Coronary artery (tissue), 2 donors: ENCODE data around the gene C20orf173.

Experiments used
- DNase-seq: peaks from one replicate; pipeline ENCODE4 v3.0.0-alpha.2; 2017; ENCODE audit warnings: low spot score
- H3K27ac ChIP-seq, 2 donors: fragments of 200-600 bp; sonication (generic); one replicate each; pipeline ENCODE4 v1.5.1; 2016 to 2019
- H3K4me3 ChIP-seq: fragments of 200-600 bp; sonication (generic); 2 replicates; pipeline ENCODE4 v1.5.1; 2016; ENCODE audit warnings: mild to moderate bottlenecking, moderate library complexity
- CTCF ChIP-seq: fragments of 200-600 bp; sonication (generic); IDR thresholded peaks from one replicate; pipeline ENCODE4 v1.5.1; 2019; ENCODE audit warnings: antibody characterized with exemption

Gene C20orf173

GRCh38 chr20:35568645-35569044 lies 39.2 kb upstream of the C20orf173 start:
- Histone ChIP-seq H3K4me3 (no peak overlapping the region), H3K27ac (no peak overlapping the region)
- no peak for TF ChIP-seq CTCF
- DNase-seq: no peak

GRCh38 chr20:35564905-35565304 lies 35.5 kb upstream of the C20orf173 start:
- DNase-seq: no peak
- TF ChIP-seq CTCF: no peak
- no peak overlapping the region for H3K27ac ChIP-seq
- H3K4me3 ChIP-seq: no peak overlapping the region

- no peak for DNase-seq
- TF ChIP-seq CTCF: no peak
- H3K4me3 ChIP-seq: no peak overlapping the region
- no peak overlapping the region for H3K27ac ChIP-seq
Observed at GRCh38 chr20:35563834-35564233, 34.4 kb upstream of the C20orf173 start.

- TF ChIP-seq CTCF: no peak
- no peak overlapping the region for H3K27ac ChIP-seq
- no peak overlapping the region for H3K4me3 ChIP-seq
- DNase-seq: no peak
Observed at GRCh38 chr20:35562541-35563110, 33.2 kb upstream of the C20orf173 start.

GRCh38 chr20:35561671-35562070 lies 32.2 kb upstream of the C20orf173 start:
- no peak for DNase-seq
- TF ChIP-seq CTCF: no peak

GRCh38 chr20:35561268-35561667 lies 31.8 kb upstream of the C20orf173 start:
- Histone ChIP-seq H3K27ac (no peak overlapping the region), H3K4me3 (no peak overlapping the region)
- no peak for DNase-seq
- TF ChIP-seq CTCF: no peak

More at GRCh38 chr20:35561671-35562070, 32.2 kb upstream of the C20orf173 start:
- Histone ChIP-seq H3K27ac (no peak overlapping the region), H3K4me3 (no peak overlapping the region)

GRCh38 chr20:35560541-35560940 lies 31.1 kb upstream of the C20orf173 start:
- no peak for DNase-seq
- Histone ChIP-seq H3K4me3 (no peak overlapping the region), H3K27ac (no peak overlapping the region)
- TF ChIP-seq CTCF: no peak
